ENCODE results near the gene LILRA5.
"Not testable (repeated sequence)": the region's sequence is repeated elsewhere in the genome, so short reads cannot be mapped to it uniquely, and the experiment has no call there.

DNA sequence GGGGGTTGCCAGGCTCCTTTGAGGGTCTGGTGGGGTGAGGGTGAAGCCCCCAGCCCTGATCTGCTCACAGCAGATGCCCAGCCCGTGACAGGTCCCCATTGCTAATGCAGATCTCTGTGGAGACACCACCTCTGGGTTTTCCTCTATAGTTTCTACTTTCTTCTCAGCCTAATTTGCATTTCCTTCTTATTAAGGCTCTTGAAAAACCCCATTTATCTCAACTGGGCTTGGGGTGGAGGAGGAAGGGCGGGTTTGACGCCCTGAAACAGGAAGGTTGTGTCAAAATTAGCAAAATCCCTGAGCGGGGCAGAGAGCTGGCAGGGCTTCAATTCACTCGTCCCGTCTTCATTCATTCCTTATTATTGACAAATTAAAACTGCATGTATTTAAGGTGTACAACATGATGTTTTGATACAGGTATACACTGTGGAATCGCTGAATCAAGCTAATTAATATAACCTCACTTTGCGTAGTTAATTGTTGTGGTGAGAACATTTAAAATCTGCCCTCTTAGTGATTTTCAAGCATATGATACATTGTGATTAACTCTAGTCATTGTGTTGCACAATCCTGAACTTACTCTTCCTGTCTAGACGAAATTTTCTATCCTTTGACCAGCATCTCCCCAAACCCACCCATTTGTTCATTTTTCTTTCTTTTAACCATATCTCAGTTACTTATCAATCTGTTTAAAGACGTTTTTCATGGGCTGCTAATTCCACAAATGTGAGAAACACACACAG, 48.9 kb upstream of the LILRA5 start:
- TF ChIP-seq ZNF160 (CRISPR knock-in tag; IDR thresholded peaks at IDR 0.05); SMAD3 (CRISPR knock-in tag; IDR thresholded peaks at IDR 0.05); ARHGAP35 (CRISPR knock-in tag; IDR thresholded peaks at IDR 0.05; ENCODE audit: borderline replicate concordance); SAFB2 (CRISPR knock-in tag; IDR thresholded peaks at IDR 0.05; ENCODE audit: borderline replicate concordance, low read depth); ZNF331 (CRISPR knock-in tag; IDR thresholded peaks at IDR 0.05); EZH2 (conservative IDR thresholded peaks at IDR 0.05; ENCODE audit: low read depth, low read length); ZBTB3 (CRISPR knock-in tag; IDR thresholded peaks at IDR 0.05; ENCODE audit: borderline replicate concordance, low read depth); HDAC2 (CRISPR knock-in tag; IDR thresholded peaks at IDR 0.05): not testable (repeated sequence)
- TF ChIP-seq, protein P1, sequence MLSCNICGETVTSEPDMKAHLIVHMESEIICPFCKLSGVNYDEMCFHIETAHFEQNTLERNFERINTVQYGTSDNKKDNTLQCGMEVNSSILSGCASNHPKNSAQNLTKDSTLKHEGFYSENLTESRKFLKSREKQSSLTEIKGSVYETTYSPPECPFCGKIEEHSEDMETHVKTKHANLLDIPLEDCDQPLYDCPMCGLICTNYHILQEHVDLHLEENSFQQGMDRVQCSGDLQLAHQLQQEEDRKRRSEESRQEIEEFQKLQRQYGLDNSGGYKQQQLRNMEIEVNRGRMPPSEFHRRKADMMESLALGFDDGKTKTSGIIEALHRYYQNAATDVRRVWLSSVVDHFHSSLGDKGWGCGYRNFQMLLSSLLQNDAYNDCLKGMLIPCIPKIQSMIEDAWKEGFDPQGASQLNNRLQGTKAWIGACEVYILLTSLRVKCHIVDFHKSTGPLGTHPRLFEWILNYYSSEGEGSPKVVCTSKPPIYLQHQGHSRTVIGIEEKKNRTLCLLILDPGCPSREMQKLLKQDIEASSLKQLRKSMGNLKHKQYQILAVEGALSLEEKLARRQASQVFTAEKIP (CRISPR knock-in tag; IDR thresholded peaks at IDR 0.05; ENCODE audit: borderline replicate concordance): not testable (repeated sequence)
- TF ChIP-seq, protein P2, sequence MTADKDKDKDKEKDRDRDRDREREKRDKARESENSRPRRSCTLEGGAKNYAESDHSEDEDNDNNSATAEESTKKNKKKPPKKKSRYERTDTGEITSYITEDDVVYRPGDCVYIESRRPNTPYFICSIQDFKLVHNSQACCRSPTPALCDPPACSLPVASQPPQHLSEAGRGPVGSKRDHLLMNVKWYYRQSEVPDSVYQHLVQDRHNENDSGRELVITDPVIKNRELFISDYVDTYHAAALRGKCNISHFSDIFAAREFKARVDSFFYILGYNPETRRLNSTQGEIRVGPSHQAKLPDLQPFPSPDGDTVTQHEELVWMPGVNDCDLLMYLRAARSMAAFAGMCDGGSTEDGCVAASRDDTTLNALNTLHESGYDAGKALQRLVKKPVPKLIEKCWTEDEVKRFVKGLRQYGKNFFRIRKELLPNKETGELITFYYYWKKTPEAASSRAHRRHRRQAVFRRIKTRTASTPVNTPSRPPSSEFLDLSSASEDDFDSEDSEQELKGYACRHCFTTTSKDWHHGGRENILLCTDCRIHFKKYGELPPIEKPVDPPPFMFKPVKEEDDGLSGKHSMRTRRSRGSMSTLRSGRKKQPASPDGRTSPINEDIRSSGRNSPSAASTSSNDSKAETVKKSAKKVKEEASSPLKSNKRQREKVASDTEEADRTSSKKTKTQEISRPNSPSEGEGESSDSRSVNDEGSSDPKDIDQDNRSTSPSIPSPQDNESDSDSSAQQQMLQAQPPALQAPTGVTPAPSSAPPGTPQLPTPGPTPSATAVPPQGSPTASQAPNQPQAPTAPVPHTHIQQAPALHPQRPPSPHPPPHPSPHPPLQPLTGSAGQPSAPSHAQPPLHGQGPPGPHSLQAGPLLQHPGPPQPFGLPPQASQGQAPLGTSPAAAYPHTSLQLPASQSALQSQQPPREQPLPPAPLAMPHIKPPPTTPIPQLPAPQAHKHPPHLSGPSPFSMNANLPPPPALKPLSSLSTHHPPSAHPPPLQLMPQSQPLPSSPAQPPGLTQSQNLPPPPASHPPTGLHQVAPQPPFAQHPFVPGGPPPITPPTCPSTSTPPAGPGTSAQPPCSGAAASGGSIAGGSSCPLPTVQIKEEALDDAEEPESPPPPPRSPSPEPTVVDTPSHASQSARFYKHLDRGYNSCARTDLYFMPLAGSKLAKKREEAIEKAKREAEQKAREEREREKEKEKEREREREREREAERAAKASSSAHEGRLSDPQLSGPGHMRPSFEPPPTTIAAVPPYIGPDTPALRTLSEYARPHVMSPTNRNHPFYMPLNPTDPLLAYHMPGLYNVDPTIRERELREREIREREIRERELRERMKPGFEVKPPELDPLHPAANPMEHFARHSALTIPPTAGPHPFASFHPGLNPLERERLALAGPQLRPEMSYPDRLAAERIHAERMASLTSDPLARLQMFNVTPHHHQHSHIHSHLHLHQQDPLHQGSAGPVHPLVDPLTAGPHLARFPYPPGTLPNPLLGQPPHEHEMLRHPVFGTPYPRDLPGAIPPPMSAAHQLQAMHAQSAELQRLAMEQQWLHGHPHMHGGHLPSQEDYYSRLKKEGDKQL (CRISPR knock-in tag; IDR thresholded peaks at IDR 0.05; ENCODE audit: low read depth): not testable (repeated sequence)
- TF ChIP-seq, protein P3, sequence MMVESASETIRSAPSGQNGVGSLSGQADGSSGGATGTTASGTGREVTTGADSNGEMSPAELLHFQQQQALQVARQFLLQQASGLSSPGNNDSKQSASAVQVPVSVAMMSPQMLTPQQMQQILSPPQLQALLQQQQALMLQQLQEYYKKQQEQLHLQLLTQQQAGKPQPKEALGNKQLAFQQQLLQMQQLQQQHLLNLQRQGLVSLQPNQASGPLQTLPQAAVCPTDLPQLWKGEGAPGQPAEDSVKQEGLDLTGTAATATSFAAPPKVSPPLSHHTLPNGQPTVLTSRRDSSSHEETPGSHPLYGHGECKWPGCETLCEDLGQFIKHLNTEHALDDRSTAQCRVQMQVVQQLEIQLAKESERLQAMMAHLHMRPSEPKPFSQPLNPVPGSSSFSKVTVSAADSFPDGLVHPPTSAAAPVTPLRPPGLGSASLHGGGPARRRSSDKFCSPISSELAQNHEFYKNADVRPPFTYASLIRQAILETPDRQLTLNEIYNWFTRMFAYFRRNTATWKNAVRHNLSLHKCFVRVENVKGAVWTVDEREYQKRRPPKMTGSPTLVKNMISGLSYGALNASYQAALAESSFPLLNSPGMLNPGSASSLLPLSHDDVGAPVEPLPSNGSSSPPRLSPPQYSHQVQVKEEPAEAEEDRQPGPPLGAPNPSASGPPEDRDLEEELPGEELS (CRISPR knock-in tag; IDR thresholded peaks at IDR 0.05): not testable (repeated sequence)
